ENCODE results near the gene PCCA. TPM values are rescaled to one million over a fixed set of nuclear protein-coding genes. Genes with fewer than 3 reads are reported as not detected.
A peak's percentile ranks its signal among the peaks of the same experiment; 100 is the strongest.
"Not testable (repeated sequence)": the region's sequence is repeated elsewhere in the genome, so short reads cannot be mapped to it uniquely, and the experiment has no call there.

The PCCA gene
- total RNA-seq, 2 donors from 2014 or later = 19.6 to 38.6 TPM

- H3K9me3 ChIP-seq = no peaks in the 10 kb centered on the region
- TF ChIP-seq CTCF (IDR thresholded peaks at IDR 0.05) = no peak
- H3K4me1 ChIP-seq = peaks cover 0 to 4% of the 10 kb centered on the region in 2 donors
- no peak overlapping the region for H3K4me3 ChIP-seq
- no peaks in the 10 kb centered on the region for H3K27me3 ChIP-seq
- DNase-seq (ENCODE audit: low spot score) = peak; percentile 83
- H3K27ac ChIP-seq = no peak overlapping the region
- H3K36me3 ChIP-seq = no peaks in the 10 kb centered on the region
Observed at GRCh38 chr13:100269837-100270236, 180.9 kb downstream of the PCCA start.

GRCh38 chr13:100273138-100273537 is 184.2 kb downstream of the PCCA start:
- Histone ChIP-seq H3K27ac (no peak overlapping the region), H3K27me3 (no peaks in the 10 kb centered on the region), H3K36me3 (no peaks in the 10 kb centered on the region), H3K9me3 (no peaks in the 10 kb centered on the region), H3K4me3 (no peak overlapping the region), H3K4me1 (peaks cover 0 to 4% of the 10 kb centered on the region in 2 donors)
- no peak for DNase-seq (ENCODE audit: low spot score)
- no peak for TF ChIP-seq CTCF (IDR thresholded peaks at IDR 0.05)

- no peak for DNase-seq (ENCODE audit: low spot score)
- Histone ChIP-seq H3K36me3 (no peaks in the 10 kb centered on the region), H3K27me3 (no peaks in the 10 kb centered on the region), H3K27ac (no peak overlapping the region), H3K9me3 (no peaks in the 10 kb centered on the region), H3K4me1 (peaks cover 0 to 4% of the 10 kb centered on the region in 2 donors), H3K4me3 (no peak overlapping the region)
- TF ChIP-seq CTCF (IDR thresholded peaks at IDR 0.05) = no peak
Observed at GRCh38 chr13:100273552-100273951, 184.7 kb downstream of the PCCA start.

- Histone ChIP-seq H3K4me3 (no peak overlapping the region), H3K27me3 (no peaks in the 10 kb centered on the region), H3K4me1 (peaks cover 0 to 2% of the 10 kb centered on the region in 2 donors), H3K36me3 (peaks cover under 1% of the 10 kb centered on the region), H3K27ac (no peak overlapping the region), H3K9me3 (no peaks in the 10 kb centered on the region)
- TF ChIP-seq CTCF (IDR thresholded peaks at IDR 0.05) = no peak
- DNase-seq (ENCODE audit: low spot score) = no peak
Observed at GRCh38 chr13:100274942-100275506, 186.1 kb downstream of the PCCA start.

GRCh38 chr13:100275746-100276145 is 186.9 kb downstream of the PCCA start:
- no peak for DNase-seq (ENCODE audit: low spot score)
- H3K27me3 ChIP-seq = no peaks in the 10 kb centered on the region
- no peaks in the 10 kb centered on the region for H3K4me1 ChIP-seq
- H3K36me3 ChIP-seq = peaks cover 6% of the 10 kb centered on the region
- H3K9me3 ChIP-seq = no peaks in the 10 kb centered on the region
- no peak for TF ChIP-seq CTCF (IDR thresholded peaks at IDR 0.05)
- H3K4me3 ChIP-seq = no peak overlapping the region
- H3K27ac ChIP-seq = no peak overlapping the region

- no peak for DNase-seq (ENCODE audit: low spot score)
- H3K4me3 ChIP-seq = no peak overlapping the region
- H3K9me3 ChIP-seq = no peaks in the 10 kb centered on the region
- no peak for TF ChIP-seq CTCF (IDR thresholded peaks at IDR 0.05)
- H3K36me3 ChIP-seq = peaks cover 6% of the 10 kb centered on the region
- no peak overlapping the region for H3K27ac ChIP-seq
- H3K27me3 ChIP-seq = no peaks in the 10 kb centered on the region
- H3K4me1 ChIP-seq = no peaks in the 10 kb centered on the region
Observed at GRCh38 chr13:100280681-100281080, 191.8 kb downstream of the PCCA start.

- H3K36me3 ChIP-seq; DNase-seq (ENCODE audit: low spot score); H3K27ac ChIP-seq; H3K4me1 ChIP-seq; H3K9me3 ChIP-seq; H3K27me3 ChIP-seq; H3K4me3 ChIP-seq: not testable (repeated sequence)
Observed at GRCh38 chr13:100282306-100282705, 193.4 kb downstream of the PCCA start.
